ENCODE results near the gene SLC38A11.

GRCh38 chr2:164922134-164922533, 33.2 kb downstream of the SLC38A11 start:
- no peak for TF ChIP-seq RARB (CRISPR knock-in tag; IDR thresholded peaks at IDR 0.05)
- no peak for TF ChIP-seq ESRRG (CRISPR knock-in tag; IDR thresholded peaks at IDR 0.05)
- TF ChIP-seq ISL1 (CRISPR knock-in tag; IDR thresholded peaks at IDR 0.05): no peak
- TF ChIP-seq CSDC2 (CRISPR knock-in tag; IDR thresholded peaks at IDR 0.05): no peak
- TF ChIP-seq POU6F1 (CRISPR knock-in tag; IDR thresholded peaks at IDR 0.05; ENCODE audit: borderline replicate concordance, low read depth): no peak
- TF ChIP-seq, protein P1, sequence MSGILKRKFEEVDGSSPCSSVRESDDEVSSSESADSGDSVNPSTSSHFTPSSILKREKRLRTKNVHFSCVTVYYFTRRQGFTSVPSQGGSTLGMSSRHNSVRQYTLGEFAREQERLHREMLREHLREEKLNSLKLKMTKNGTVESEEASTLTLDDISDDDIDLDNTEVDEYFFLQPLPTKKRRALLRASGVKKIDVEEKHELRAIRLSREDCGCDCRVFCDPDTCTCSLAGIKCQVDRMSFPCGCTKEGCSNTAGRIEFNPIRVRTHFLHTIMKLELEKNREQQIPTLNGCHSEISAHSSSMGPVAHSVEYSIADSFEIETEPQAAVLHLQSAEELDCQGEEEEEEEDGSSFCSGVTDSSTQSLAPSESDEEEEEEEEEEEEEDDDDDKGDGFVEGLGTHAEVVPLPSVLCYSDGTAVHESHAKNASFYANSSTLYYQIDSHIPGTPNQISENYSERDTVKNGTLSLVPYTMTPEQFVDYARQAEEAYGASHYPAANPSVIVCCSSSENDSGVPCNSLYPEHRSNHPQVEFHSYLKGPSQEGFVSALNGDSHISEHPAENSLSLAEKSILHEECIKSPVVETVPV (CRISPR knock-in tag; IDR thresholded peaks at IDR 0.05): no peak
- TF ChIP-seq BACH2 (CRISPR knock-in tag; IDR thresholded peaks at IDR 0.05; ENCODE audit: borderline replicate concordance): no peak
- TF ChIP-seq, protein P2, sequence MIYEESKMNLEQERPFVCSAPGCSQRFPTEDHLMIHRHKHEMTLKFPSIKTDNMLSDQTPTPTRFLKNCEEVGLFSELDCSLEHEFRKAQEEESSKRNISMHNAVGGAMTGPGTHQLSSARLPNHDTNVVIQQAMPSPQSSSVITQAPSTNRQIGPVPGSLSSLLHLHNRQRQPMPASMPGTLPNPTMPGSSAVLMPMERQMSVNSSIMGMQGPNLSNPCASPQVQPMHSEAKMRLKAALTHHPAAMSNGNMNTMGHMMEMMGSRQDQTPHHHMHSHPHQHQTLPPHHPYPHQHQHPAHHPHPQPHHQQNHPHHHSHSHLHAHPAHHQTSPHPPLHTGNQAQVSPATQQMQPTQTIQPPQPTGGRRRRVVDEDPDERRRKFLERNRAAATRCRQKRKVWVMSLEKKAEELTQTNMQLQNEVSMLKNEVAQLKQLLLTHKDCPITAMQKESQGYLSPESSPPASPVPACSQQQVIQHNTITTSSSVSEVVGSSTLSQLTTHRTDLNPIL (CRISPR knock-in tag; IDR thresholded peaks at IDR 0.05; ENCODE audit: low read depth): no peak

Data from SK-N-SH treated with all-trans-retinoic acid at 6 μM for 48 hours (cell line).